ENCODE data around the gene SULT2A1.
A peak's percentile ranks its signal among the peaks of the same experiment; 100 is the strongest.
"Not testable (repeated sequence)": the region's sequence is repeated elsewhere in the genome, so short reads cannot be mapped to it uniquely, and the experiment has no call there.

Gene SULT2A1

GRCh38 chr19:47860602-47861297 is 25.4 kb downstream of the SULT2A1 start:
- no peak for DNase-seq

DNA sequence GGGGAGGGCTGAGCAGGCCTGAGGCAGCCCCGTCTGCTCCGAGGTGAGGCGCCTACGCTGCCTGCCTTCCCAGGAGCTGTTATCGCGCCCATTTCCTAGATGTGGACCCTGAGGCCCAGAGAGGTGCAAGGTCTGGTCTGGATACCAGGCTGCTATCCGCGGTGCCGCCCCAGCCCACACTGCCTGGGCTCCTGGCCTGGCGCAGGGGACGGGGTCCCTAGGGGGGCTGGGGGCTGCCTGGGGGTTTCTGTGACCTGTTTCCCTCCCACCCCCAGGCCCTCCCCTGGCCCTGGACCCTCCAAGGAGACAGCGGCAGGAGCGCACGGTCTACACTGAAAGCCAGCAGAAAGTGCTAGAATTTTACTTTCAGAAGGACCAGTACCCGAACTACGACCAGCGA is 26.3 kb downstream of the SULT2A1 start:
- not testable (repeated sequence) for DNase-seq

DNA sequence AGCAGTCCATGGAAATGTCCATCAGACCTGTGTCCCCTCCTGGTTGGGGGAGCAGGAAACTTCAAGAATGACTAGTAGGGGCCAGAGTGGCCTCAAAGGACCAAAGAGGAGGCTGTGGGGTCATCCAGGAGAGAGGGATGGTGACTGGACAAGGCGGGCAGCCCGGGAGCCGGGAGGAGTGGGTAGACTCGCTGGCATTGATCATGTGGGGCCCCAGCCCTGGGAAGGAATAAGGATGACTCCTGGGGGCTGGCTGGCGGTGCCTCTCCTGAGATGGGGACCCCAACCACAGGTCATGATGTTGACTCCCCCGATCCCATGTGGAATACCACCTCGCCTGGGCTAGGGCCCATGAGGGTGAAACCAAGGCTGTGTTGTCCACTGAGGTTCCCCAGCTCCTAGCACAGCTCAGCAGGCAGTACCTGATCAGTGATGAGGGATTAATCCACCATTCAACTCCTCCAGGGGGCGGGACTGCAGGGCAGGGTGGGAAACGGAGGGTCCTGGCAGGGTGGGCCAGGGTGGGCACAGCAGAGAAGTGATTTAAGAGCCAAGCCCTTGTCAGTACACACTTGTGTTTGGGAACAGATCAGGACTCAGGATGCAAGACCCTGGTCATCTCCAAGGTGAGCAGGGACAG is 27.3 kb downstream of the SULT2A1 start, which contains the start of gene TPRX2:
TPRX2 (plus strand) TSS at position 590 of the 640 bp plus-strand sequence; CDS start at position 602, 12 bp downstream.
- not testable (repeated sequence) for DNase-seq

DNA sequence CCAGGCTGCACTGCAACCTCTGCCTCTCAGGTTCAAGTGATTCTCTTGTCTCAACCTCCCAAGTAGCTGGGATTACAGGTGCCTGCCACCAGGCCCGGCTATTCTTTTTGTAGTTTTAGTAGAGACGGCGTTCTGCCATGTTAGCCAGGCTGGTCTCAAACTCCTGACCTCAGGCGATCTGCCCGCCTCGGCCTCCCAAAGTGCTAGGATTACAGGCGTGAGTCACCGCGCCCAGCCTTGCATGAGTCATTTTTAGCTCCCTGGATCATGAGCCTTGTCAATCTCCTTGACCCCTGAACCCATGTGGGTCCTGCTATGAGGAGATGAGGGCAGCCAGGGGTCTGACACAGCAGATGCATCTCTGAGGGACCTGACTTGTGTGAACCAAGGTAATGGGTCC is 27.9 kb downstream of the SULT2A1 start:
- DNase-seq: not testable (repeated sequence)

DNA sequence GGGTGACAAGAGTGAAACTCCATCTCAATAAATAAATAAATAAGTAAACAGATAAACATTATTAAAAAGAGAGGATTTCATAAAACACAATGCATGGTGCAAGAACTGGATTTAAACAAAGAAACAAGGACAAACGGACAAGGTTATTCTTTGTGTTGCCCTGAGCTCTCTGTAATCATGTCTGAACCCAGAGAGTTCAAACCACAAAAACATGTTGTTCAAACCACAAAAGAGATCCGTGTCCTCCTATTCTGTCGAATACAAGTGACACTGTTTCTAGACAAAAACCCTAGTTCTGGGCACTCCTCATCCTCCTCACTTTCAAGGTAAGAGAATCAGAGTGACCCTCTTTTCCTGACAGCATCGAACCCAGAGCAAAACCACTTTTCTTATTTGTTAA is 31.7 kb downstream of the SULT2A1 start:
- no peak for DNase-seq

- DNase-seq: no peak
Observed at GRCh38 chr19:47853003-47853402, 33.1 kb downstream of the SULT2A1 start.

DNA sequence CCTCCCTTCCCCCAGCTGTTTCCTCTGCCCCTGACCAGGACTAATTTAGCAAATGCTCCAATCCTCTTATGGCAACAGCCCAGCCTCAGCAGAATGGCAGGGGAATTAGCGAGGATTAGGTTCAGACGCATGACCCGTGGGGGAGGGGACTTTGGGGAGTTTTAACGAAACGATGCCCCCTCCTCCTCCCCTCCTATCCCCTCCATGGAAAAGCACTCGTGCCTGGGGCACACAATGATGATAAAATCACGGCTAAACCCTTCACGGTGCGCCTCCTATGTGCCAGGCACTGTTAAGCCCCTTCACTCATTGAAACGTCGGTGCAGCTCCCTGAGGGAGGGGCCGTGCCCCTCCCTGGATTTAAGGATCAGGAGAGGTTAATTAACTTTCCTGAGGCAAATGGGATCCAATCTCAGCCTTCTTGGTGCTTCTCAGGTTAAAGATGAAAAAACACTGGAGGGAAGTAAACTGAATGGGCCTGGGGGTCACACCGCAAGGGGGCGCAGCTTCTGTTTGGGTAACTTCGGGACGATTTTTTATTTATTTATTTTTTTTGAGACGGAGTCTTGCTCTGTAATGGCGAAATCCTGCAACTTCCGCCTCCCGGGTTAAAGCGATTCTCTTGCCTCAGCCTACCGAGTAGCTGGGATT is 37.2 kb downstream of the SULT2A1 start:
- peak; percentile 99 for DNase-seq

GRCh38 chr19:47848425-47848822 is 37.7 kb downstream of the SULT2A1 start:
- DNase-seq: no peak

DNA sequence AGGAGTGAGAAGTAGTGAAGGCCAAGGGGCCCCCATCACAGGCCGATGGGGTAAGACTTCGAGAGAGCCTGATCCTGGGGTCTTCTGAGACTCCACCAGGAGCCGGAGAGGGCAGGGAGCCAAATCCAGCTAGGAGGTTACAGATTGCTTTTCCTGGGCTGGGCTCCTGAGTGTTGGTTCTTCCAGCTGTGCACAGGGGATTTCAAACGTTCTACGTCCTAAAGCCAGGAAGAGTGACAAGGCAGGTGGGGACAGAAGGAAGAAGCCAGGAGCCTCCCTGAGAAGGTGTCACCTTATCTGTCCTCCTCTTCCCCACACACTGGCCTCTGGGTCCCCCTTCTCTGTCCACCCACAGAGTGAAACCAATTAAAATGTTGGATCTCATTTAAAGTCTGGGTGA is 43.2 kb downstream of the SULT2A1 start:
- peak in 1 of 2 experiments; percentile 25 for DNase-seq

DNA sequence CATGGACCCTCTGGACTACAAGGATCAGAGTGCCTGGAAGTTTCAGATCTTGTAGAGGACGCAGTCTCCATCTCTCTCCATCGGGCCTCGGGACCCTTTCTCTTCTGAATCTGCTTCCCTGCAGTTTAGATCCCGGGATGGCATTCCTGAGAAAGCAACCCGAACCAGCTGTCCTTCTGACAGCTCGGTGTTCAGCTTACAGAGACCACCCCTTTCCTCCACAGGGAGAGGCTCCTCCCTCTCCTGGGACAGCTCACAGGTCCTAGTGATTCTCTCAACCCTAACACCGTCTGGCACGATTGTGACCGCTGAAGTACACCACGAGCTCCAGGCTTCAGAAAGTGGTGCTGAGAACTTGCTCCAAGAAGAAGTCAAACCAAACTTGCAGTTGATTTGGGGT is 46.2 kb downstream of the SULT2A1 start:
- peak; percentile 45 to 78 for DNase-seq

DNA sequence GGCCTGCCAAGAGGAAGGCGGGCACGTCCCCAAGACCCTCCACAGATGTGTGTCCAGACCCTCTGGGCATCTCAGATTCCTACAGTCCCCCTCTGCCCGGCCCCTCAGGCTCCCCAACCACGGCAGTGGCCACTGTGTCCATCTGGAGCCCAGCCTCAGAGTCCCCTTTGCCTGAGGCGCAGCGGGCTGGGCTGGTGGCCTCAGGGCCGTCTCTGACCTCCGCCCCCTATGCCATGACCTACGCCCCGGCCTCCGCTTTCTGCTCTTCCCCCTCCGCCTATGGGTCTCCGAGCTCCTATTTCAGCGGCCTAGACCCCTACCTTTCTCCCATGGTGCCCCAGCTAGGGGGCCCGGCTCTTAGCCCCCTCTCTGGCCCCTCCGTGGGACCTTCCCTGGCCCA is 46.7 kb downstream of the SULT2A1 start:
- DNase-seq: no peak

DNA sequence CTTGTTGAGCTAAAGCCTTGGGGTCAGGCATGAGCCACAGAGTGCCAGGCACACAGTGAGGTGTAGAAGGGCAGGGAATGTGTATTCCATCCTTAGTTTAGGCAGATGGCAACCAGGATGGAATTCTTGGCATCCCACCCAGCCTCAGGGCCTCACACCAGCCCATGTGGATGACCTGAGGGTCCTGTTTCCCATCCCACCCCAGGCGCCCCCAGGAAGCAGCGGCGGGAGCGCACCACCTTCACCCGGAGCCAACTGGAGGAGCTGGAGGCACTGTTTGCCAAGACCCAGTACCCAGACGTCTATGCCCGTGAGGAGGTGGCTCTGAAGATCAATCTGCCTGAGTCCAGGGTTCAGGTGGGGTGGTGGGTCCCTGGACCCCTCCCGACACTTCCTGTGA is 50.1 kb downstream of the SULT2A1 start:
- DNase-seq: no peak

DNA sequence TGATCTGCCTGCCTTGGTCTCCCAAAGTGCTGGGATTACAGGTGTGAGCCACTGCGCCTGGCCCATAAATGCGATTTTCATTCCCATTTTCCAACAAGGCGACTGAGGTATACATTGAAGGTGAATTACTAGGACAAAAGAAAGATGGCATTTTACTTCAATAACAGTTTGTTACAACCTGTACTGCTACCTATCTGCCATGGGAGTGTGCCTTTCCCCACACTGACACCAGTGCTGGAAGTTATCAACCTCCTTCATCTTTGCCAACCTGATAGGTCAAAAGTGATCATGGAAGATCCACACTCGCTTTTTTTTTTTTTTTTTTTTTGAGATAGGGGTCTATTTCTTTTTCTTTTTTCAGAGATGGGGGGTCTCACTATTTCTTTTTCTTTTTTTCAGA is 53.4 kb downstream of the SULT2A1 start:
- peak; percentile 13 to 28 for DNase-seq

DNA sequence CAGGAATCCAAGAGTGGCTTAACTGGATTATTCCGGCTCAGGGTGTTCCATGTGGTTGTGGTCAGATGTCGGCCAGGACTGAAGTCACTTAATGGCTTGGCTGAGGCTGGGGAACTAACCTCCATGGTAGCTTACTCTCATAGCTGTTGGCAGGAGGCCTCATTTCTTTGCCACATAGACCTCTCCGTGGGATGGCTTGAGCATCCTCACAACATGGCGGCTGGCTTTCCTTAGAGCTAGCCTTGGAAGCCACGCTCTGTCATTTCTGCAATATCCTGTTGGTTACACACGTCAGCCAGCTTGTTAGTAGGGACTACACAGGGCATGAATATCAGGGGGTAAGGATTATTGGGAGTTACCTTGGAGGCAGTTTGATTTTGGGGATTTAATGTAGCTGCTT is 59.3 kb downstream of the SULT2A1 start:
- DNase-seq: no peak

DNA sequence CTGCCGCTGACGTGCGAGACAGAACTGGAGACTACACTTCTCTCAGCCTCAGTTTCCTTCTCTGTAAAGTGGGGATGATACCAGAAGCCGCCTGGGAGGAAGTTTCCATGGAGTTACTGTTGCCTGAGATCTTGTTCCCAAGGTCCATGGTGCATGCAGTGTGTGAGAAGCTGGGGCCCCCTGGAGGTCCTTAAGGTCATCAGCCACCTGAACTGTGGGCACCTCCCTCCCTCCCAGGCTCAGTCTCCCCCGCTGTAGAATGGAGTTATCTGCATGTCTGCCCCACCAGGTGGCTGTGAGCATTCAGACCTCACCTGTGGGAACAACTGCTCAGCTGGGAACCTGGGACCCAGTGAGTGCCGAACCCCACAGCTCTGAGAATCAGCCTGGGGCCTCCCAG is 61.7 kb downstream of the SULT2A1 start:
- DNase-seq: no peak

DNA sequence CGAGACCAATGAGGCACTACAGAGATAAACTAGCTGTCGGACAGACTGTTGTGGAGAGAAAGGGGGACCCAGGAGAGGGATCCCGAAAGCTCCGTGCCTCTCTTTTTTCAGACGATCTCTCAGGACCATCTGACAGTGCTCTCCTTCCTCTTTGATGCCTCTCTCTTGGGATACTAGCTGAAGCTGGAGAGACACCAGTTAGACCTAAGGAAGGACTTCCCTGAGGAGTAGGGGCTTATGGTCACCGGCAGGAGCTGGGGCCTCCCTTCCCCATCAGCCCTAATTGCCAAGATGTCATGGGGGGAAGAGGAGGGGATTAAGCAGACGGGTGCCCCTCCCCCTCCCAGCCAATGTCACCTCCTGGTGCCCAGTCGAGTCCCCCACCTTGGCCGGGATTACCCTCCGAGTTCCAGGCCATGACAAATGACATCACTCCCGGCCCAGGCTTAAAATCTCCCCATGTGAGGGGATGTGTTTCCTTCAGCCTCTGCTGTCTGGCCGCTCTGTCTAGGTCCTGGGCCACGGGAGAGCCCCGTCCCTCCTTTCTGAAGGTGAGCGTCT is 64.6 kb downstream of the SULT2A1 start, which contains the start of gene CRX:
CRX (plus strand) TSS at position 478 of the 561 bp plus-strand sequence. CDS start 12,507 bp downstream, outside the sequence.
- peak in 1 of 2 experiments; percentile 52 for DNase-seq

Data from NCI-H524 (cell line).